Measurements from ENCODE around the gene R3HCC1L.

R3HCC1L gene

GRCh38 chr10:98257961-98258360, 123.5 kb downstream of the R3HCC1L start:
- POLR2A ChIA-PET, result no interaction called here
- Histone ChIP-seq H3K27ac (ENCODE audit: extremely low read depth, low read depth, low read length) (no peak overlapping the region), H3K4me1 (ENCODE audit: control insufficient read depth, insufficient read depth, low read length) (no peaks in the 10 kb centered on the region; the same call in 1 of the 2 replicates), H3K4me3 (ENCODE audit: low read depth, low read length) (no peak overlapping the region), H3K9me3 (ENCODE audit: control insufficient read depth, insufficient read depth, low read depth, low read length) (no peaks in the 10 kb centered on the region), H3K36me3 (ENCODE audit: control insufficient read depth in 2 of 2, insufficient read depth in 1 of 2, low read length in 2 of 2) (no peaks in the 10 kb centered on the region)
- CTCF ChIA-PET, result no interaction called here
- peak; percentile 51 for TF ChIP-seq ZIC2 (tag by site-specific recombination; IDR thresholded peaks at IDR 0.05)
- no peak for TF ChIP-seq ZNF24 (tag by site-specific recombination; IDR thresholded peaks at IDR 0.05)
- TF ChIP-seq, protein P1, sequence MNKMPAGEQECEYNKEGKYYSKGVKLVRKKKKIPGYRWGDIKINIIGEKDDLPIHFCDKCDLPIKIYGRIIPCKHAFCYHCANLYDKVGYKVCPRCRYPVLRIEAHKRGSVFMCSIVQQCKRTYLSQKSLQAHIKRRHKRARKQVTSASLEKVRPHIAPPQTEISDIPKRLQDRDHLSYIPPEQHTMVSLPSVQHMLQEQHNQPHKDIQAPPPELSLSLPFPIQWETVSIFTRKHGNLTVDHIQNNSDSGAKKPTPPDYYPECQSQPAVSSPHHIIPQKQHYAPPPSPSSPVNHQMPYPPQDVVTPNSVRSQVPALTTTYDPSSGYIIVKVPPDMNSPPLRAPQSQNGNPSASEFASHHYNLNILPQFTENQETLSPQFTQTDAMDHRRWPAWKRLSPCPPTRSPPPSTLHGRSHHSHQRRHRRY (tag by site-specific recombination; IDR thresholded peaks at IDR 0.05), result no peak

GRCh38 chr10:98258683-98259454, 124.4 kb downstream of the R3HCC1L start:
- no peak overlapping the region for H3K27ac ChIP-seq (ENCODE audit: extremely low read depth, low read depth, low read length)
- ChIA-PET POLR2A (no interaction called here), CTCF (no interaction called here)
- H3K4me3 ChIP-seq (ENCODE audit: low read depth, low read length), result no peak overlapping the region
- no peaks in the 10 kb centered on the region for H3K9me3 ChIP-seq (ENCODE audit: control insufficient read depth, insufficient read depth, low read depth, low read length)
- H3K36me3 ChIP-seq (ENCODE audit: control insufficient read depth in 2 of 2, insufficient read depth in 1 of 2, low read length in 2 of 2), result no peaks in the 10 kb centered on the region
- H3K4me1 ChIP-seq (ENCODE audit: control insufficient read depth, insufficient read depth, low read length), result no peaks in the 10 kb centered on the region; the same call in 1 of the 2 replicates
- TF ChIP-seq OVOL3 (tag by site-specific recombination; IDR thresholded peaks at IDR 0.05) (no peak), ZNF610 (tag by site-specific recombination; IDR thresholded peaks at IDR 0.05; ENCODE audit: borderline replicate concordance) (no peak), MEIS1 (CRISPR knock-in tag; IDR thresholded peaks at IDR 0.05; ENCODE audit: borderline replicate concordance) (no peak), ZNF221 (tag by site-specific recombination; IDR thresholded peaks at IDR 0.05; ENCODE audit: borderline replicate concordance) (no peak), ZNF394 (tag by site-specific recombination; IDR thresholded peaks at IDR 0.05; ENCODE audit: borderline replicate concordance) (0 out of 2 replicates have a peak, but pooled peaks have one; percentile 39), ZNF398 (tag by site-specific recombination; IDR thresholded peaks at IDR 0.05) (peak; percentile 85), ZBTB17 (tag by site-specific recombination; IDR thresholded peaks at IDR 0.05) (peak; percentile 55), ZNF366 (tag by site-specific recombination; conservative IDR thresholded peaks at IDR 0.05) (peak; percentile 82), SP2 (tag by site-specific recombination; IDR thresholded peaks at IDR 0.05) (peak; percentile 8; the same call in 1 of the 2 replicates), ZNF114 (tag by site-specific recombination; IDR thresholded peaks at IDR 0.05) (no peak), ZBTB48 (tag by site-specific recombination; IDR thresholded peaks at IDR 0.05) (0 out of 2 replicates have a peak, but pooled peaks have one; percentile 33), ZFHX2 (tag by site-specific recombination; conservative IDR thresholded peaks at IDR 0.05) (no peak), ZBTB21 (tag by site-specific recombination; IDR thresholded peaks at IDR 0.05) (peak; percentile 37; the same call in 1 of the 2 replicates)
- TF ChIP-seq, protein P2, sequence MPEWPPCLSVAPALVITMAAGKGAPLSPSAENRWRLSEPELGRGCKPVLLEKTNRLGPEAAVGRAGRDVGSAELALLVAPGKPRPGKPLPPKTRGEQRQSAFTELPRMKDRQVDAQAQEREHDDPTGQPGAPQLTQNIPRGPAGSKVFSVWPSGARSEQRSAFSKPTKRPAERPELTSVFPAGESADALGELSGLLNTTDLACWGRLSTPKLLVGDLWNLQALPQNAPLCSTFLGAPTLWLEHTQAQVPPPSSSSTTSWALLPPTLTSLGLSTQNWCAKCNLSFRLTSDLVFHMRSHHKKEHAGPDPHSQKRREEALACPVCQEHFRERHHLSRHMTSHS (tag by site-specific recombination; IDR thresholded peaks at IDR 0.05), result no peak
- TF ChIP-seq, protein P3, sequence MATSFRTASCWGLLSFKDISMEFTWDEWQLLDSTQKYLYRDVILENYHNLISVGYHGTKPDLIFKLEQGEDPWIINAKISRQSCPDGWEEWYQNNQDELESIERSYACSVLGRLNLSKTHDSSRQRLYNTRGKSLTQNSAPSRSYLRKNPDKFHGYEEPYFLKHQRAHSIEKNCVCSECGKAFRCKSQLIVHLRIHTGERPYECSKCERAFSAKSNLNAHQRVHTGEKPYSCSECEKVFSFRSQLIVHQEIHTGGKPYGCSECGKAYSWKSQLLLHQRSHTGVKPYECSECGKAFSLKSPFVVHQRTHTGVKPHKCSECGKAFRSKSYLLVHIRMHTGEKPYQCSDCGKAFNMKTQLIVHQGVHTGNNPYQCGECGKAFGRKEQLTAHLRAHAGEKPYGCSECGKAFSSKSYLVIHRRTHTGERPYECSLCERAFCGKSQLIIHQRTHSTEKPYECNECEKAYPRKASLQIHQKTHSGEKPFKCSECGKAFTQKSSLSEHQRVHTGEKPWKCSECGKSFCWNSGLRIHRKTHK (tag by site-specific recombination; IDR thresholded peaks at IDR 0.05), result no peak
- TF ChIP-seq, protein P4, sequence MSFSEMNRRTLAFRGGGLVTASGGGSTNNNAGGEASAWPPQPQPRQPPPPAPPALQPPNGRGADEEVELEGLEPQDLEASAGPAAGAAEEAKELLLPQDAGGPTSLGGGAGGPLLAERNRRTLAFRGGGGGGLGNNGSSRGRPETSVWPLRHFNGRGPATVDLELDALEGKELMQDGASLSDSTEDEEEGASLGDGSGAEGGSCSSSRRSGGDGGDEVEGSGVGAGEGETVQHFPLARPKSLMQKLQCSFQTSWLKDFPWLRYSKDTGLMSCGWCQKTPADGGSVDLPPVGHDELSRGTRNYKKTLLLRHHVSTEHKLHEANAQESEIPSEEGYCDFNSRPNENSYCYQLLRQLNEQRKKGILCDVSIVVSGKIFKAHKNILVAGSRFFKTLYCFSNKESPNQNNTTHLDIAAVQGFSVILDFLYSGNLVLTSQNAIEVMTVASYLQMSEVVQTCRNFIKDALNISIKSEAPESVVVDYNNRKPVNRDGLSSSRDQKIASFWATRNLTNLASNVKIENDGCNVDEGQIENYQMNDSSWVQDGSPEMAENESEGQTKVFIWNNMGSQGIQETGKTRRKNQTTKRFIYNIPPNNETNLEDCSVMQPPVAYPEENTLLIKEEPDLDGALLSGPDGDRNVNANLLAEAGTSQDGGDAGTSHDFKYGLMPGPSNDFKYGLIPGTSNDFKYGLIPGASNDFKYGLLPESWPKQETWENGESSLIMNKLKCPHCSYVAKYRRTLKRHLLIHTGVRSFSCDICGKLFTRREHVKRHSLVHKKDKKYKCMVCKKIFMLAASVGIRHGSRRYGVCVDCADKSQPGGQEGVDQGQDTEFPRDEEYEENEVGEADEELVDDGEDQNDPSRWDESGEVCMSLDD (tag by site-specific recombination; IDR thresholded peaks at IDR 0.05), result no peak
- TF ChIP-seq, protein P5, sequence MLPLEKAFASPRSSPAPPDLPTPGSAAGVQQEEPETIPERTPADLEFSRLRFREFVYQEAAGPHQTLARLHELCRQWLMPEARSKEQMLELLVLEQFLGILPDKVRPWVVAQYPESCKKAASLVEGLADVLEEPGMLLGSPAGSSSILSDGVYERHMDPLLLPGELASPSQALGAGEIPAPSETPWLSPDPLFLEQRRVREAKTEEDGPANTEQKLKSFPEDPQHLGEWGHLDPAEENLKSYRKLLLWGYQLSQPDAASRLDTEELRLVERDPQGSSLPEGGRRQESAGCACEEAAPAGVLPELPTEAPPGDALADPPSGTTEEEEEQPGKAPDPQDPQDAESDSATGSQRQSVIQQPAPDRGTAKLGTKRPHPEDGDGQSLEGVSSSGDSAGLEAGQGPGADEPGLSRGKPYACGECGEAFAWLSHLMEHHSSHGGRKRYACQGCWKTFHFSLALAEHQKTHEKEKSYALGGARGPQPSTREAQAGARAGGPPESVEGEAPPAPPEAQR (tag by site-specific recombination; IDR thresholded peaks at IDR 0.05), result no peak

Data from HEK293 (cell line).